ENCODE measurements around the gene MBTPS2.

MBTPS2 gene

DNA sequence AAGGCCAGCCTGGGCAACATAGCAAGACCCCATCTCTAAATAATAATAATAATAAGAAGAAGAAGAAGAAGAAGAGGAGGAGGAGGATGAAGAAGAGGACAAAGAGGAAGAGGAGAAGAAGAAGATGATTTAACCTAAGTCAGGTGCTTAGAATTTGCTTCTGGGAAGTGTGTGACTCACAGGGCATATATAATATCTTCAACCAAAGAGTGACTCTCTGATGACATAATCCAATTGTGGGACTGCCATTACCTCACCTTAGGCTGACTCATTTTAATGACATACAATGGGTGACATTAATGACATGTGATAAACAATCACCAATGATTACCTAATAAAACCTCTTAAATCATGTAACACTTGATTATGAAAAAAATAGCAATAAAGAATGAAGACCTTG, 32.7 kb upstream of the MBTPS2 start:
- no peaks in the 10 kb centered on the region for H3K79me2 ChIP-seq (ENCODE audit: insufficient read depth, low read length)
- no peaks in the 10 kb centered on the region for H3K27me3 ChIP-seq (ENCODE audit: insufficient read depth, low read length, poor library complexity)
- no peak for ATAC-seq (ENCODE audit: insufficient read depth, low read depth)
- no peak overlapping the region for H2AFZ ChIP-seq (ENCODE audit: low read depth, low read length)
- no peak overlapping the region for H3K27ac ChIP-seq (ENCODE audit: low read length)
- H3K36me3 ChIP-seq (ENCODE audit: insufficient read depth, low read length) = no peaks in the 10 kb centered on the region
- H3K9ac ChIP-seq (ENCODE audit: low read depth, low read length) = no peak overlapping the region
- H3K4me3 ChIP-seq (ENCODE audit: low read depth in 1 of 2, low read length in 2 of 2) = no peak overlapping the region
- no peak for DNase-seq
- TF ChIP-seq EZH2 (IDR thresholded peaks at IDR 0.05; ENCODE audit: borderline replicate concordance, low read depth, low read length, severe bottlenecking) (no peak), CTCF (IDR thresholded peaks at IDR 0.05; ENCODE audit: borderline replicate concordance, extremely low read depth, low read length, poor library complexity, severe bottlenecking) (no peak)
- H4K20me1 ChIP-seq (ENCODE audit: insufficient read depth, low read length) = no peaks in the 10 kb centered on the region
- no peak overlapping the region for H3K4me2 ChIP-seq (ENCODE audit: insufficient read depth, low read length)
- no peaks in the 10 kb centered on the region for H3K9me3 ChIP-seq (ENCODE audit: insufficient read depth, low read length, severe bottlenecking)
- H3K4me1 ChIP-seq (ENCODE audit: insufficient read depth, low read length) = no peaks in the 10 kb centered on the region

GRCh38 chrX:21811832-21812231, 27.6 kb upstream of the MBTPS2 start:
- H3K79me2 ChIP-seq (ENCODE audit: insufficient read depth, low read length) = no peaks in the 10 kb centered on the region
- TF ChIP-seq CTCF (IDR thresholded peaks at IDR 0.05; ENCODE audit: borderline replicate concordance, extremely low read depth, low read length, poor library complexity, severe bottlenecking) = no peak
- DNase-seq (no peak), ATAC-seq (ENCODE audit: insufficient read depth, low read depth) (no peak)
- no peaks in the 10 kb centered on the region for H3K36me3 ChIP-seq (ENCODE audit: insufficient read depth, low read length)
- no peaks in the 10 kb centered on the region for H3K27me3 ChIP-seq (ENCODE audit: insufficient read depth, low read length, poor library complexity)
- H3K4me2 ChIP-seq (ENCODE audit: insufficient read depth, low read length) = no peak overlapping the region
- H3K4me3 ChIP-seq (ENCODE audit: low read depth in 1 of 2, low read length in 2 of 2) = no peak overlapping the region
- H3K9me3 ChIP-seq (ENCODE audit: insufficient read depth, low read length, severe bottlenecking) = no peaks in the 10 kb centered on the region
- no peaks in the 10 kb centered on the region for H4K20me1 ChIP-seq (ENCODE audit: insufficient read depth, low read length)
- H3K9ac ChIP-seq (ENCODE audit: low read depth, low read length) = no peak overlapping the region
- H3K27ac ChIP-seq (ENCODE audit: low read length) = no peak overlapping the region
- no peaks in the 10 kb centered on the region for H3K4me1 ChIP-seq (ENCODE audit: insufficient read depth, low read length)
- no peak overlapping the region for H2AFZ ChIP-seq (ENCODE audit: low read depth, low read length)

DNA sequence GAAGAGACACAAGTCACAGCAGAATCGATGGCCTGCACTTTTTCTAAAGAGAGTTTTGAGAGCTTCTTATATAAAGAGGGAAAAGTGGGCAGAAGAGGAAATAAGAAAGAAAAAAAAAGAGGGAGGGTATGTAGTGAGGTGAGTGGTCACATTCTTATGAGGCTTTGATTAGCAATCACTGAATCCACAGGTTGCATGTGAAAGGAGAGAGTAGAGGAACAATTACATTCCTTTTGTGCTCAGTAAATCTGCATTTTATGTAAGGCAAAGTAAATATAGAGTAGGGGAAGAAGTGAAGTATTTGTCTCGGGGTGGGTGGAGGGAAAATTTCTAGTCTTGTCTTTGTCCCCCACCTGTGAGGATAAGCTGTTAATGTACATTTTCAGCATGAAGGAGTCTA, 26.8 kb upstream of the MBTPS2 start:
- no peak overlapping the region for H3K27ac ChIP-seq (ENCODE audit: low read length)
- no peak overlapping the region for H2AFZ ChIP-seq (ENCODE audit: low read depth, low read length)

More for the DNA sequence above, 26.8 kb upstream of the MBTPS2 start:
- H3K36me3 ChIP-seq (ENCODE audit: insufficient read depth, low read length) = no peaks in the 10 kb centered on the region
- no peak overlapping the region for H3K4me3 ChIP-seq (ENCODE audit: low read depth in 1 of 2, low read length in 2 of 2)
- no peak overlapping the region for H3K9ac ChIP-seq (ENCODE audit: low read depth, low read length)
- H3K4me2 ChIP-seq (ENCODE audit: insufficient read depth, low read length) = no peak overlapping the region
- H3K9me3 ChIP-seq (ENCODE audit: insufficient read depth, low read length, severe bottlenecking) = no peaks in the 10 kb centered on the region
- ATAC-seq (ENCODE audit: insufficient read depth, low read depth) = no peak
- H3K79me2 ChIP-seq (ENCODE audit: insufficient read depth, low read length) = no peaks in the 10 kb centered on the region
- TF ChIP-seq CTCF (IDR thresholded peaks at IDR 0.05; ENCODE audit: borderline replicate concordance, extremely low read depth, low read length, poor library complexity, severe bottlenecking) (no peak), EZH2 (IDR thresholded peaks at IDR 0.05; ENCODE audit: borderline replicate concordance, low read depth, low read length, severe bottlenecking) (no peak)
- no peaks in the 10 kb centered on the region for H3K27me3 ChIP-seq (ENCODE audit: insufficient read depth, low read length, poor library complexity)
- no peaks in the 10 kb centered on the region for H3K4me1 ChIP-seq (ENCODE audit: insufficient read depth, low read length)
- no peaks in the 10 kb centered on the region for H4K20me1 ChIP-seq (ENCODE audit: insufficient read depth, low read length)
- DNase-seq = no peak
